ENCODE results near the gene SF3B1.

Gene SF3B1

GRCh38 chr2:197477797-197478196, 43.0 kb upstream of the SF3B1 start:
- no peak overlapping the region for H2AFZ ChIP-seq (ENCODE audit: low read length)
- H2BK15ac ChIP-seq (ENCODE audit: low read length): no peak overlapping the region
- H3K18ac ChIP-seq (ENCODE audit: low read length): no peak overlapping the region
- no peaks in the 10 kb centered on the region for H3K9me3 ChIP-seq (replicated peaks in 1 of 2; ENCODE audit: control insufficient read depth in 2 of 2, insufficient read depth in 1 of 2, low read depth in 1 of 2, low read length in 2 of 2)
- H3K4ac ChIP-seq (ENCODE audit: low read length): no peak overlapping the region
- H3K36me3 ChIP-seq (replicated peaks in 1 of 2; ENCODE audit: control insufficient read depth in 2 of 2, insufficient read depth in 2 of 2, low read length in 2 of 2): peaks cover 0 to 43% of the 10 kb centered on the region in 2 donors
- WGBS, 2 donors (ENCODE audit: extremely low coverage in 2 of 2, insufficient read length in 2 of 2, insufficient replicate concordance in 1 of 2): no CpG with 5 or more reads among the region's 3 CpGs
- no peak overlapping the region for H4K91ac ChIP-seq (ENCODE audit: low read depth, low read length, poor library complexity)
- H3K14ac ChIP-seq (ENCODE audit: low read length): no peak overlapping the region
- H3K9ac ChIP-seq (ENCODE audit: low read depth, low read length, poor library complexity): no peak overlapping the region
- no peak overlapping the region for H3K4me2 ChIP-seq (ENCODE audit: insufficient read depth, low read length, poor library complexity, severe bottlenecking)
- no peak for DNase-seq (ENCODE audit: low spot score)
- H4K8ac ChIP-seq (ENCODE audit: low read depth, low read length): no peak overlapping the region
- no peak overlapping the region for H3K27ac ChIP-seq (replicated peaks; ENCODE audit: low read length)
- no peak overlapping the region for H2BK12ac ChIP-seq (ENCODE audit: low read length)
- no peak overlapping the region for H3K23ac ChIP-seq (ENCODE audit: low read depth, low read length, poor library complexity)
- no peak overlapping the region for H2AK5ac ChIP-seq (ENCODE audit: low read depth, low read length)
- H3K79me1 ChIP-seq (ENCODE audit: low read depth, low read length): no peaks in the 10 kb centered on the region
- no peak overlapping the region for H3K4me3 ChIP-seq (ENCODE audit: low read length in 2 of 2)
- H3K27me3 ChIP-seq (ENCODE audit: control insufficient read depth in 3 of 3, insufficient read depth in 3 of 3, low read depth in 1 of 3, low read length in 3 of 3): no peaks in the 10 kb centered on the region
- no peak overlapping the region for H2BK120ac ChIP-seq (ENCODE audit: low read depth, low read length)
- H3K4me1 ChIP-seq (ENCODE audit: control insufficient read depth in 2 of 2, insufficient read depth in 1 of 2, low read depth in 1 of 2, low read length in 2 of 2): no peaks in the 10 kb centered on the region
- H2BK5ac ChIP-seq (ENCODE audit: low read length): no peak overlapping the region

- Histone ChIP-seq H4K91ac (ENCODE audit: low read depth, low read length, poor library complexity) (no peak overlapping the region), H4K8ac (ENCODE audit: low read depth, low read length) (no peak overlapping the region), H3K4ac (ENCODE audit: low read length) (no peak overlapping the region), H3K18ac (ENCODE audit: low read length) (no peak overlapping the region), H3K36me3 (replicated peaks in 1 of 2; ENCODE audit: control insufficient read depth in 2 of 2, insufficient read depth in 2 of 2, low read length in 2 of 2) (peaks cover 0 to 61% of the 10 kb centered on the region in 2 donors), H3K4me2 (ENCODE audit: insufficient read depth, low read length, poor library complexity, severe bottlenecking) (no peak overlapping the region), H2BK120ac (ENCODE audit: low read depth, low read length) (no peak overlapping the region), H2AK5ac (ENCODE audit: low read depth, low read length) (no peak overlapping the region), H3K27ac (replicated peaks; ENCODE audit: low read length) (no peak overlapping the region), H3K9ac (ENCODE audit: low read depth, low read length, poor library complexity) (no peak overlapping the region), H3K4me3 (ENCODE audit: low read length in 2 of 2) (no peak overlapping the region), H3K23ac (ENCODE audit: low read depth, low read length, poor library complexity) (no peak overlapping the region), H3K14ac (ENCODE audit: low read length) (no peak overlapping the region), H2BK12ac (ENCODE audit: low read length) (no peak overlapping the region), H2AFZ (ENCODE audit: low read length) (no peak overlapping the region), H2BK5ac (ENCODE audit: low read length) (no peak overlapping the region), H2BK15ac (ENCODE audit: low read length) (no peak overlapping the region), H3K4me1 (ENCODE audit: control insufficient read depth in 2 of 2, insufficient read depth in 1 of 2, low read depth in 1 of 2, low read length in 2 of 2) (no peaks in the 10 kb centered on the region), H3K9me3 (replicated peaks in 1 of 2; ENCODE audit: control insufficient read depth in 2 of 2, insufficient read depth in 1 of 2, low read depth in 1 of 2, low read length in 2 of 2) (no peaks in the 10 kb centered on the region), H3K79me1 (ENCODE audit: low read depth, low read length) (no peaks in the 10 kb centered on the region), H3K27me3 (ENCODE audit: control insufficient read depth in 3 of 3, insufficient read depth in 3 of 3, low read depth in 1 of 3, low read length in 3 of 3) (no peaks in the 10 kb centered on the region)
- no CpG with 5 or more reads among the region's 5 CpGs for WGBS, 2 donors (ENCODE audit: extremely low coverage in 2 of 2, insufficient read length in 2 of 2, insufficient replicate concordance in 1 of 2)
- DNase-seq (ENCODE audit: low spot score): no peak
Observed at GRCh38 chr2:197472166-197472565, 37.3 kb upstream of the SF3B1 start.

GRCh38 chr2:197464175-197464574, 29.3 kb upstream of the SF3B1 start:
- H2BK120ac ChIP-seq (ENCODE audit: low read depth, low read length): no peak overlapping the region
- H2BK12ac ChIP-seq (ENCODE audit: low read length): no peak overlapping the region
- no peak overlapping the region for H3K4me3 ChIP-seq (ENCODE audit: low read length in 2 of 2)
- no peak overlapping the region for H4K8ac ChIP-seq (ENCODE audit: low read depth, low read length)
- H3K27me3 ChIP-seq (ENCODE audit: control insufficient read depth in 3 of 3, insufficient read depth in 3 of 3, low read depth in 1 of 3, low read length in 3 of 3): no peaks in the 10 kb centered on the region
- H3K27ac ChIP-seq (replicated peaks; ENCODE audit: low read length): no peak overlapping the region
- H2BK15ac ChIP-seq (ENCODE audit: low read length): no peak overlapping the region
- H3K79me1 ChIP-seq (ENCODE audit: low read depth, low read length): no peaks in the 10 kb centered on the region
- H2BK5ac ChIP-seq (ENCODE audit: low read length): no peak overlapping the region
- no peak overlapping the region for H3K23ac ChIP-seq (ENCODE audit: low read depth, low read length, poor library complexity)
- no peak overlapping the region for H3K14ac ChIP-seq (ENCODE audit: low read length)
- H2AK5ac ChIP-seq (ENCODE audit: low read depth, low read length): no peak overlapping the region
- H3K9ac ChIP-seq (ENCODE audit: low read depth, low read length, poor library complexity): no peak overlapping the region
- H3K18ac ChIP-seq (ENCODE audit: low read length): no peak overlapping the region
- no peaks in the 10 kb centered on the region for H3K9me3 ChIP-seq (replicated peaks in 1 of 2; ENCODE audit: control insufficient read depth in 2 of 2, insufficient read depth in 1 of 2, low read depth in 1 of 2, low read length in 2 of 2)
- no CpG with 5 or more reads among the region's 1 CpG for WGBS, 2 donors (ENCODE audit: extremely low coverage in 2 of 2, insufficient read length in 2 of 2, insufficient replicate concordance in 1 of 2)
- no peaks in the 10 kb centered on the region for H3K4me1 ChIP-seq (ENCODE audit: control insufficient read depth in 2 of 2, insufficient read depth in 1 of 2, low read depth in 1 of 2, low read length in 2 of 2)
- no peak overlapping the region for H4K91ac ChIP-seq (ENCODE audit: low read depth, low read length, poor library complexity)
- no peak overlapping the region for H3K4me2 ChIP-seq (ENCODE audit: insufficient read depth, low read length, poor library complexity, severe bottlenecking)
- no peak overlapping the region for H2AFZ ChIP-seq (ENCODE audit: low read length)
- DNase-seq (ENCODE audit: low spot score): no peak
- H3K4ac ChIP-seq (ENCODE audit: low read length): no peak overlapping the region
- H3K36me3 ChIP-seq (replicated peaks in 1 of 2; ENCODE audit: control insufficient read depth in 2 of 2, insufficient read depth in 2 of 2, low read length in 2 of 2): peaks cover 5 to 49% of the 10 kb centered on the region in 2 donors

GRCh38 chr2:197461057-197461456, 26.2 kb upstream of the SF3B1 start:
- no peak overlapping the region for H4K91ac ChIP-seq (ENCODE audit: low read depth, low read length, poor library complexity)
- H3K9me3 ChIP-seq (replicated peaks in 1 of 2; ENCODE audit: control insufficient read depth in 2 of 2, insufficient read depth in 1 of 2, low read depth in 1 of 2, low read length in 2 of 2): no peaks in the 10 kb centered on the region
- peaks cover 5 to 36% of the 10 kb centered on the region in 2 donors for H3K36me3 ChIP-seq (replicated peaks in 1 of 2; ENCODE audit: control insufficient read depth in 2 of 2, insufficient read depth in 2 of 2, low read length in 2 of 2)
- no peak overlapping the region for H3K23ac ChIP-seq (ENCODE audit: low read depth, low read length, poor library complexity)
- no peak for DNase-seq (ENCODE audit: low spot score)
- H3K27ac ChIP-seq (replicated peaks; ENCODE audit: low read length): no peak overlapping the region
- H4K8ac ChIP-seq (ENCODE audit: low read depth, low read length): no peak overlapping the region
- H3K14ac ChIP-seq (ENCODE audit: low read length): no peak overlapping the region
- H3K4me1 ChIP-seq (ENCODE audit: control insufficient read depth in 2 of 2, insufficient read depth in 1 of 2, low read depth in 1 of 2, low read length in 2 of 2): no peaks in the 10 kb centered on the region
- no peak overlapping the region for H2BK5ac ChIP-seq (ENCODE audit: low read length)
- H3K4ac ChIP-seq (ENCODE audit: low read length): no peak overlapping the region
- H2BK15ac ChIP-seq (ENCODE audit: low read length): no peak overlapping the region
- H2AFZ ChIP-seq (ENCODE audit: low read length): no peak overlapping the region
- H3K4me3 ChIP-seq (ENCODE audit: low read length in 2 of 2): no peak overlapping the region
- H3K4me2 ChIP-seq (ENCODE audit: insufficient read depth, low read length, poor library complexity, severe bottlenecking): no peak overlapping the region
- H2BK12ac ChIP-seq (ENCODE audit: low read length): no peak overlapping the region
- H3K9ac ChIP-seq (ENCODE audit: low read depth, low read length, poor library complexity): no peak overlapping the region
- H2BK120ac ChIP-seq (ENCODE audit: low read depth, low read length): no peak overlapping the region
- H3K18ac ChIP-seq (ENCODE audit: low read length): no peak overlapping the region
- H3K27me3 ChIP-seq (ENCODE audit: control insufficient read depth in 3 of 3, insufficient read depth in 3 of 3, low read depth in 1 of 3, low read length in 3 of 3): no peaks in the 10 kb centered on the region
- no peaks in the 10 kb centered on the region for H3K79me1 ChIP-seq (ENCODE audit: low read depth, low read length)
- no peak overlapping the region for H2AK5ac ChIP-seq (ENCODE audit: low read depth, low read length)
- WGBS, 2 donors (ENCODE audit: extremely low coverage in 2 of 2, insufficient read length in 2 of 2, insufficient replicate concordance in 1 of 2): no CpG with 5 or more reads among the region's 2 CpGs

All from neuronal stem cell (in vitro differentiated cells).